Thoracic aorta (tissue), 2 donors: ENCODE data around the gene ALG10. TPM values are rescaled to one million over a fixed set of nuclear protein-coding genes. Genes with fewer than 3 reads are reported as not detected.
"Not testable (repeated sequence)": the region's sequence is repeated elsewhere in the genome, so short reads cannot be mapped to it uniquely, and the experiment has no call there.

Experiments
- ATAC-seq: fragments of 150-250 bp; one replicate; pipeline ENCODE4 v1.8.0; 2017; ENCODE audit warnings: low read depth; ENCODE audit not compliant: insufficient number of reproducible peaks, low FRiP score
- DNase-seq: peaks from one replicate; pipeline ENCODE4 v3.0.0-alpha.2; 2020; ENCODE audit warnings: low spot score
- H3K27ac ChIP-seq, 2 donors: fragments of 200-600 bp; sonication (generic); 1 replicate in 1 of 2; 2 replicates in 1 of 2; pipeline ENCODE4 v1.5.1; 2016; ENCODE audit warnings: mild to moderate bottlenecking in 2 of 2, moderate library complexity in 2 of 2
- H3K27me3 ChIP-seq: fragments of 200-600 bp; sonication (generic); replicated peaks from 2 replicates; pipeline ENCODE4 v1.6.0; 2016; ENCODE audit warnings: mild to moderate bottlenecking; ENCODE audit not compliant: insufficient read depth
- H3K36me3 ChIP-seq: fragments of 200-600 bp; sonication (generic); one replicate; pipeline ENCODE4 v1.5.1; 2016
- H3K4me1 ChIP-seq, 2 donors: fragments of 200-600 bp; sonication (generic); 1 replicate in 1 of 2; 2 replicates in 1 of 2; pipeline versions ENCODE4 v1.5.1 to v1.6.0; 2016; ENCODE audit warnings: low read depth in 2 of 2, mild to moderate bottlenecking in 1 of 2; ENCODE audit not compliant: control insufficient read depth in 1 of 2
- H3K4me3 ChIP-seq: fragments of 200-600 bp; sonication (generic); 2 replicates; pipeline ENCODE4 v1.5.1; 2016; ENCODE audit warnings: mild to moderate bottlenecking
- H3K9me3 ChIP-seq: fragments of 200-600 bp; sonication (generic); 2 replicates; pipeline ENCODE4 v1.5.1; 2016
- total RNA-seq, 2 donors: library from RNA; depleted of rRNA; stranded (reverse); fragments of >200 nt; gene quantifications; one replicate each; pipeline versions ENCODE4 v1.1.0 to v1.2.3, GENCODE V29; 2016
- TF ChIP-seq, protein P1 (sequence below): fragments of 200-600 bp; sonication (generic); IDR thresholded peaks from one replicate; pipeline ENCODE4 v1.5.1; 2019; ENCODE audit warnings: antibody characterized with exemption

The ALG10 gene, protein sequence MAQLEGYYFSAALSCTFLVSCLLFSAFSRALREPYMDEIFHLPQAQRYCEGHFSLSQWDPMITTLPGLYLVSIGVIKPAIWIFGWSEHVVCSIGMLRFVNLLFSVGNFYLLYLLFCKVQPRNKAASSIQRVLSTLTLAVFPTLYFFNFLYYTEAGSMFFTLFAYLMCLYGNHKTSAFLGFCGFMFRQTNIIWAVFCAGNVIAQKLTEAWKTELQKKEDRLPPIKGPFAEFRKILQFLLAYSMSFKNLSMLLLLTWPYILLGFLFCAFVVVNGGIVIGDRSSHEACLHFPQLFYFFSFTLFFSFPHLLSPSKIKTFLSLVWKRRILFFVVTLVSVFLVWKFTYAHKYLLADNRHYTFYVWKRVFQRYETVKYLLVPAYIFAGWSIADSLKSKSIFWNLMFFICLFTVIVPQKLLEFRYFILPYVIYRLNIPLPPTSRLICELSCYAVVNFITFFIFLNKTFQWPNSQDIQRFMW
- total RNA-seq, result 10 to 100 TPM in 1 of 2 donors, 1 to 10 TPM in 1; 5.1 to 11.2 TPM

DNA sequence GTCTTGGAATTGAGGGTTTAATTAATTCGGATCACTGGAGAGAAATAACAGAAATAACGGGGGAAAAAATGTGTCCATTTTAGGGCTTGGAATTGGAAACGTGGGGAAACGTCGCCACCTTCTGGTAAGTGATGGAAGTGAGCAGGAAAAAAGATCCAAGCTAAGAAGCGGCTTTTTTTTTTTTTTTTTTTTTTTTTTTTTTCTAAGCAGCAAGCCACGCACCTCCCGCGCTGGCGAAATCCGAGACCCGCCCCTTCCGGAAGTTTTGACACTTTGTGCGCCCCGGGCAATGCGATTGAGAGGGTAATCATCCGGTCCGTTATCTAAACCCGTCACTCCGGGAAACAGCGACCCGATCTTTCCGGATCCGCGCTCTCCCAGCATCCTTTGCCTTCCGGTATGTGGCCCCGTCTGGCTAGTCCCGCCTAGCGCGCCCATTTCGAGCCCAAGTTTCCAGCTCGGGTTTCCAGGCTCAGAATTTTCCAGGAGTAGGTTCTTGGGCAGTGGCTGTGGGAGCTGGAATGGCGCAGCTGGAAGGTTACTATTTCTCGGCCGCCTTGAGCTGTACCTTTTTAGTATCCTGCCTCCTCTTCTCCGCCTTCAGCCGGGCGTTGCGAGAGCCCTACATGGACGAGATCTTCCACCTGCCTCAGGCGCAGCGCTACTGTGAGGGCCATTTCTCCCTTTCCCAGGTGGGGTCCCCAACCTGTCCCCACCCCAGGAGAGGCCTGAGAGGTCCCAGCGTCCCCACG is at the start of gene ALG10:
TSS of gene ALG10 (plus strand) at position 418 of the 752 bp plus-strand sequence. CDS start at position 522, 104 bp downstream.
- Histone ChIP-seq H3K9me3 (no peaks in the 10 kb centered on the region), H3K4me3 (peak within 1 kb of the TSS; percentile 79), H3K27me3 (no peaks in the 10 kb centered on the region), H3K27ac (peak within 1 kb of the TSS; percentile 80 to 85), H3K36me3 (no peaks in the 10 kb centered on the region), H3K4me1 (peaks cover 4 to 18% of the 10 kb centered on the region in 2 donors)
- TF ChIP-seq, protein P1, sequence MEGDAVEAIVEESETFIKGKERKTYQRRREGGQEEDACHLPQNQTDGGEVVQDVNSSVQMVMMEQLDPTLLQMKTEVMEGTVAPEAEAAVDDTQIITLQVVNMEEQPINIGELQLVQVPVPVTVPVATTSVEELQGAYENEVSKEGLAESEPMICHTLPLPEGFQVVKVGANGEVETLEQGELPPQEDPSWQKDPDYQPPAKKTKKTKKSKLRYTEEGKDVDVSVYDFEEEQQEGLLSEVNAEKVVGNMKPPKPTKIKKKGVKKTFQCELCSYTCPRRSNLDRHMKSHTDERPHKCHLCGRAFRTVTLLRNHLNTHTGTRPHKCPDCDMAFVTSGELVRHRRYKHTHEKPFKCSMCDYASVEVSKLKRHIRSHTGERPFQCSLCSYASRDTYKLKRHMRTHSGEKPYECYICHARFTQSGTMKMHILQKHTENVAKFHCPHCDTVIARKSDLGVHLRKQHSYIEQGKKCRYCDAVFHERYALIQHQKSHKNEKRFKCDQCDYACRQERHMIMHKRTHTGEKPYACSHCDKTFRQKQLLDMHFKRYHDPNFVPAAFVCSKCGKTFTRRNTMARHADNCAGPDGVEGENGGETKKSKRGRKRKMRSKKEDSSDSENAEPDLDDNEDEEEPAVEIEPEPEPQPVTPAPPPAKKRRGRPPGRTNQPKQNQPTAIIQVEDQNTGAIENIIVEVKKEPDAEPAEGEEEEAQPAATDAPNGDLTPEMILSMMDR, result peak; percentile 76
- peak; percentile 86 for DNase-seq
- ATAC-seq, result peak; percentile 100

DNA sequence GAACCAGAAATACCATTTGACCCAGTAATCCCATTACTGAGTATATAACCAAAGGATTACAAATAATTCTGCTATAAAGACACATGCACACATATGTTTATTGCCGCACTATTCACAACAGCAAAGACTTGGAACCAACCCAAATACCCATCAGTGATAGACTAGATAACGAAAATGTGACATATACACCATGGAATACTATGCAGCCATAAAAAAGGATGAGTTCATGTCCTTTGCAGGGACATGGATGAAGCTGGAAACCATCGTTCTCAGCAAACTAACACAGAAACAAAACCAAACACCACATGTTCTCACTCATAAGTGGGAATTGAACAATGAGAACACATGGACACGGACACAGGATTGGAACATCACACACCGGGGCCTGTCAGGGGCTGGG is 49.4 kb upstream of the ALG10 start:
- not testable (repeated sequence) for ATAC-seq, H3K36me3 ChIP-seq, H3K27ac ChIP-seq, H3K9me3 ChIP-seq, H3K4me3 ChIP-seq, DNase-seq, H3K4me1 ChIP-seq, H3K27me3 ChIP-seq

DNA sequence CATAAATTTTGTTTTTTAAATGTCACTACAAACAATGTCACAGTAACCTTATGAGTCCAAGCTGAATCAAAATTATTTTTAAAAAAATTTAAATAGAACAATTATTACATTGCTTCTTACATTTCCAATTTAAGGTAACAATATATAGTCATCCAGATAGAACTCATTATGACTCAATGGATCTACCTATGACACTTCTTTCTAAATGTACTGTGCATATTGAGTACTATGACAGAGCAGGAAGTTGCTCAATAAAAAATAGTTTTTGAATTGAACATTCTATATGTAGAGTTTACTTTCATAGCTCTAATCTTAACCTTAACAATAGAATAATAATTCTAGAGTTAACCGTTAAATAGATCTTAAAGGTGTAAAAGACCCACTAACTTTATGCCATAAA is 44.4 kb upstream of the ALG10 start:
- H3K4me3 ChIP-seq, result no peak overlapping the region
- no peak for DNase-seq
- H3K27ac ChIP-seq, result no peak overlapping the region
- ATAC-seq, result no peak
- no peaks in the 10 kb centered on the region for H3K4me1 ChIP-seq
- no peaks in the 10 kb centered on the region for H3K36me3 ChIP-seq
- no peaks in the 10 kb centered on the region for H3K27me3 ChIP-seq
- no peaks in the 10 kb centered on the region for H3K9me3 ChIP-seq
- TF ChIP-seq, protein P1, result no peak

DNA sequence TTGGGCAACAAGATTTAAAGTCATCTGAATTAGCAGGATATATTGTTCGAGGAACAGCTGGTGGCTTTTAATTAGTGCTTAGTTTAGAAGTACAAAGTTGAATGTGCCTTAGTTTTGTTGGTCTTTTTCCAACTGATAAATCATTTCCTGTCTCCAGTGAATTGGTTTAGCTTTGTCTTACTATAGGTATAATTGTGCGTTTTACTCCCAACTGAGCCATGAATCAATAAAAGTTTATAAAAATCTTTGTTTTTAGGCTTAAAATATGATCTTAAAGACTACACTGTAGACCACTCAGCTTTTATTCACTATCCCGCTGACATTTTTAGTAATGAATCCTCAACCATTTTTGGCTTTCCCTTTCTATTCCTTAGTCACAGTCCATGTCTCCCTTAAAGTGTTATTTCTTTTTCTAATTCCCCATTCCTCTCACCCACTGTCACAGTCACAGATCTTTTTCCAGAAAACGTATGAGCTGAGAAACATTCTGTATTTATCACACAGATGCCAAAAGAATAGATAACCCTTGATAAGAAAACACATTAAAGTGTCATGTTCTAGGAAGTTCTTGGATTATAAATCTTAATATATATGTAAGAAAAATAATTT is 34.0 kb upstream of the ALG10 start:
- TF ChIP-seq, protein P1, result no peak
- H3K4me1 ChIP-seq, result no peaks in the 10 kb centered on the region
- H3K4me3 ChIP-seq, result no peak overlapping the region
- H3K27me3 ChIP-seq, result no peaks in the 10 kb centered on the region
- no peak overlapping the region for H3K27ac ChIP-seq
- no peaks in the 10 kb centered on the region for H3K9me3 ChIP-seq
- no peaks in the 10 kb centered on the region for H3K36me3 ChIP-seq
- no peak for DNase-seq
- no peak for ATAC-seq

DNA sequence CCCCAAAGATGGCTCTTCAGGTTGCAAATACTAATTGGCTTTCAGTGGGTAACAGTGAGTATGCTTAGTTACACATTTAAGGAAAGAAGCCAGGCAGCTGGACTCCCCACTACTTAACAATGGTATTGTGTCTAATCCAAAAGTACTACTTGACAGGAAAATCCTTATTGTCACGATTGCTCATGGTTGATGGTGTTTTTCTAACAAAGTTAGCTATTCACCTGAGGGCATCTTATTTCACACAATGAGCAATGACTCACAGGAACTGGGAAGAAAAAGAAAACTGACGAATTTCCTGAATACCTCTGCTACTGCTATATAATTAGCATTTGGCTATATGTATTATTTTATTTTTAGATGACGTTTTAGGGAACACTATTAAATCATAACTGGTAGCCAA is 33.4 kb upstream of the ALG10 start:
- TF ChIP-seq, protein P1, result no peak
- Histone ChIP-seq H3K27me3 (no peaks in the 10 kb centered on the region), H3K36me3 (no peaks in the 10 kb centered on the region), H3K4me1 (no peaks in the 10 kb centered on the region), H3K4me3 (no peak overlapping the region), H3K9me3 (no peaks in the 10 kb centered on the region), H3K27ac (no peak overlapping the region)
- ATAC-seq (no peak), DNase-seq (no peak)
